ENCODE data around the gene INTU. TPM values are rescaled to one million over a fixed set of nuclear protein-coding genes. Genes with fewer than 3 reads are reported as not detected.

INTU gene
- total RNA-seq, 4 donors from 2014 or later: 4.1 to 8.1 (median 5.1) TPM

DNA sequence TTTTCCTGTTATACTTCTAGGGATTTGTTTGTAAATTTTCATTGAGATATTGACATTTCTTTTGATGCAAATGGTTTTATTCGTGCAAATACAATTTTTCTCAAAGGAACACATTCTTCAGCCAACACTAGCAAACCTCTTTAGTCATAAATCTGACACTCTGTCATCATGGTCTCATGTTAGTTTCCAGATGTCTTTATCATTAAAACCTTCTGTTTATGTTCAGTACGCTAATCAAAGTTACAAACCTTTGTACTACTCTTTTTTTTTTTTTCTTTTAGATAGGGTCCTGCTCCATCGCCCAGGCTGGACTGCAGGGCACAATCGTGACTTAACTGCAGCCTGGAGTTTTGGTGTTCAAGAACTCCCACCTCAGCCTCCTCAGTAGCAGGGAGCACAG, 104.5 kb downstream of the INTU start:
- intact Hi-C loops (cut with DNase I; ENCODE audit: low total_unique reads): no loop called here
- no peak for TF ChIP-seq POLR2A (IDR thresholded peaks at IDR 0.05)

GRCh38 chr4:127741247-127741646, 108.5 kb downstream of the INTU start:
- TF ChIP-seq, protein P1, sequence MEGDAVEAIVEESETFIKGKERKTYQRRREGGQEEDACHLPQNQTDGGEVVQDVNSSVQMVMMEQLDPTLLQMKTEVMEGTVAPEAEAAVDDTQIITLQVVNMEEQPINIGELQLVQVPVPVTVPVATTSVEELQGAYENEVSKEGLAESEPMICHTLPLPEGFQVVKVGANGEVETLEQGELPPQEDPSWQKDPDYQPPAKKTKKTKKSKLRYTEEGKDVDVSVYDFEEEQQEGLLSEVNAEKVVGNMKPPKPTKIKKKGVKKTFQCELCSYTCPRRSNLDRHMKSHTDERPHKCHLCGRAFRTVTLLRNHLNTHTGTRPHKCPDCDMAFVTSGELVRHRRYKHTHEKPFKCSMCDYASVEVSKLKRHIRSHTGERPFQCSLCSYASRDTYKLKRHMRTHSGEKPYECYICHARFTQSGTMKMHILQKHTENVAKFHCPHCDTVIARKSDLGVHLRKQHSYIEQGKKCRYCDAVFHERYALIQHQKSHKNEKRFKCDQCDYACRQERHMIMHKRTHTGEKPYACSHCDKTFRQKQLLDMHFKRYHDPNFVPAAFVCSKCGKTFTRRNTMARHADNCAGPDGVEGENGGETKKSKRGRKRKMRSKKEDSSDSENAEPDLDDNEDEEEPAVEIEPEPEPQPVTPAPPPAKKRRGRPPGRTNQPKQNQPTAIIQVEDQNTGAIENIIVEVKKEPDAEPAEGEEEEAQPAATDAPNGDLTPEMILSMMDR (IDR thresholded peaks at IDR 0.05): no peak
- TF ChIP-seq POLR2A (IDR thresholded peaks at IDR 0.05): no peak
- WGBS, 2 donors: 89 to 97% methylated on average over 1 of the region's 1 CpG
- intact Hi-C loops (cut with DNase I; ENCODE audit: low total_unique reads): no loop called here
- no peak for DNase-seq (ENCODE audit: low spot score in 2 of 2)
- no peak overlapping the region for H3K4me3 ChIP-seq (ENCODE audit: low read depth, poor library complexity, severe bottlenecking)

More for the DNA sequence above, 104.5 kb downstream of the INTU start:
- H3K4me3 ChIP-seq (ENCODE audit: low read depth, poor library complexity, severe bottlenecking): no peak overlapping the region
- DNase-seq (ENCODE audit: low spot score in 2 of 2): no peak
- WGBS, 2 donors: 29 to 35% methylated on average over 4 of the region's 4 CpGs

- 82 to 90% methylated on average over 4 of the region's 4 CpGs for WGBS, 2 donors
- no peak overlapping the region for H3K4me3 ChIP-seq (ENCODE audit: low read depth, poor library complexity, severe bottlenecking)
- DNase-seq (ENCODE audit: low spot score in 2 of 2): no peak
- intact Hi-C loops (cut with DNase I; ENCODE audit: low total_unique reads): no loop called here
- TF ChIP-seq, protein P1 (IDR thresholded peaks at IDR 0.05): no peak
- no peak for TF ChIP-seq POLR2A (IDR thresholded peaks at IDR 0.05)
These were observed 115.1 kb downstream of the INTU start for GRCh38 chr4:127747883-127748282.

- intact Hi-C loops (cut with DNase I; ENCODE audit: low total_unique reads): no loop called here
- no peak overlapping the region for H3K4me3 ChIP-seq (ENCODE audit: low read depth, poor library complexity, severe bottlenecking)
- WGBS, 2 donors: 89 to 92% methylated on average over 2 of the region's 2 CpGs
- no peak for DNase-seq (ENCODE audit: low spot score in 2 of 2)
- TF ChIP-seq, protein P1 (IDR thresholded peaks at IDR 0.05): no peak
- no peak for TF ChIP-seq POLR2A (IDR thresholded peaks at IDR 0.05)
These were observed 116.2 kb downstream of the INTU start for GRCh38 chr4:127748957-127749356.

DNA sequence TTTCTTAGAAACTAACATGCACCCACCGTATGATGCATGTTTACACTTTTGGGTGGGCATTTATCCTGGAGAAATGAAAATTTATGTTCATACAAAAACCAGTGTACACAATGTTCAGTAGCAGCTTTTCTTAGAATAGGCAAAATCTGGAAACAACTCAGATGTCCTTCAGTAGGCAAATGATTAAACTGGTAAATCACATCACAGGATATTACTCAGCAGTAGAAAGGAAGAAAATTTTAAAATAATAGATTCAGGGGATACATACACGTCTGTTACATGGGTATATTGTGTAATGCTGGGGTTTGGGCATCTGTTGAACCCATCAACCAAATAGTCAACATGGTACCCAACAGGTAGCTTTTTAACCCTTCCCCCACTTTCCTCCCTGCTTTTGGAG, 124.1 kb downstream of the INTU start:
- TF ChIP-seq, protein P1 (IDR thresholded peaks at IDR 0.05): no peak
- TF ChIP-seq POLR2A (IDR thresholded peaks at IDR 0.05): no peak
- DNase-seq (ENCODE audit: low spot score in 2 of 2): no peak
- WGBS, 2 donors: 80 to 90% methylated on average over 2 of the region's 2 CpGs
- H3K4me3 ChIP-seq (ENCODE audit: low read depth, poor library complexity, severe bottlenecking): no peak overlapping the region
- intact Hi-C loops (cut with DNase I; ENCODE audit: low total_unique reads): no loop called here

GRCh38 chr4:127759228-127759820, 126.6 kb downstream of the INTU start:
- H3K4me3 ChIP-seq (ENCODE audit: low read depth, poor library complexity, severe bottlenecking): no peak overlapping the region
- TF ChIP-seq, protein P1 (IDR thresholded peaks at IDR 0.05): no peak
- no peak for TF ChIP-seq POLR2A (IDR thresholded peaks at IDR 0.05)
- WGBS, 2 donors: 81 to 89% methylated on average over 2 of the region's 2 CpGs
- intact Hi-C loops (cut with DNase I; ENCODE audit: low total_unique reads): no loop called here
- DNase-seq (ENCODE audit: low spot score in 2 of 2): no peak
